IPS-18c (cell line): Measurements from ENCODE around the gene TFR2.

Source experiments
- H3K4me3 ChIP-seq: 2 replicates; pipeline ENCODE4 v1.7.0; 2013; ENCODE audit warnings: low read depth, mild to moderate bottlenecking, low read length, moderate library complexity; ENCODE audit not compliant: insufficient read depth
- H3K9me3 ChIP-seq: one replicate; pipeline ENCODE4 v1.6.1; 2013; ENCODE audit warnings: mild to moderate bottlenecking, low read length, moderate library complexity; ENCODE audit not compliant: control insufficient read depth, insufficient read depth

Gene TFR2

GRCh38 chr7:100604976-100605911 lies 36.1 kb downstream of the TFR2 start:
- Histone ChIP-seq H3K4me3 (peak overlapping the region; percentile 68), H3K9me3 (no peaks in the 10 kb centered on the region)

GRCh38 chr7:100604028-100604975 lies 37.0 kb downstream of the TFR2 start:
- H3K4me3 ChIP-seq = peak overlapping the region; percentile 68
- H3K9me3 ChIP-seq = no peaks in the 10 kb centered on the region

- H3K9me3 ChIP-seq = no peaks in the 10 kb centered on the region
- peak overlapping the region; percentile 63 for H3K4me3 ChIP-seq
Observed at GRCh38 chr7:100603726-100604027, 37.7 kb downstream of the TFR2 start.

GRCh38 chr7:100602889-100603725 lies 38.2 kb downstream of the TFR2 start:
- Histone ChIP-seq H3K4me3 (peak overlapping the region; percentile 63), H3K9me3 (no peaks in the 10 kb centered on the region)

- Histone ChIP-seq H3K9me3 (no peaks in the 10 kb centered on the region), H3K4me3 (no peak overlapping the region; the same call in 1 of the 2 replicates)
Observed at GRCh38 chr7:100600730-100601038, 40.7 kb downstream of the TFR2 start.

GRCh38 chr7:100599911-100600729 lies 41.2 kb downstream of the TFR2 start:
- H3K9me3 ChIP-seq = no peaks in the 10 kb centered on the region
- no peak overlapping the region; the same call in 1 of the 2 replicates for H3K4me3 ChIP-seq

- H3K9me3 ChIP-seq = no peaks in the 10 kb centered on the region
- no peak overlapping the region for H3K4me3 ChIP-seq
Observed at GRCh38 chr7:100598425-100598824, 42.9 kb downstream of the TFR2 start.

- no peaks in the 10 kb centered on the region for H3K9me3 ChIP-seq
- no peak overlapping the region for H3K4me3 ChIP-seq
Observed at GRCh38 chr7:100595188-100595587, 46.2 kb downstream of the TFR2 start.

- no peak overlapping the region for H3K4me3 ChIP-seq
- no peaks in the 10 kb centered on the region for H3K9me3 ChIP-seq
Observed at GRCh38 chr7:100591596-100591995, 49.8 kb downstream of the TFR2 start.

- Histone ChIP-seq H3K9me3 (no peaks in the 10 kb centered on the region), H3K4me3 (no peak overlapping the region; the same call in 1 of the 2 replicates)
Observed at GRCh38 chr7:100590077-100590737, 51.1 kb downstream of the TFR2 start.

GRCh38 chr7:100589341-100589947 lies 51.9 kb downstream of the TFR2 start:
- no peak overlapping the region; the same call in 1 of the 2 replicates for H3K4me3 ChIP-seq
- no peaks in the 10 kb centered on the region for H3K9me3 ChIP-seq

GRCh38 chr7:100588438-100588837 lies 52.9 kb downstream of the TFR2 start:
- H3K4me3 ChIP-seq = no peak overlapping the region
- H3K9me3 ChIP-seq = no peaks in the 10 kb centered on the region

GRCh38 chr7:100586266-100587025 lies 54.9 kb downstream of the TFR2 start, which contains the start of gene FBXO24:
Gene FBXO24, plus strand, starts transcription at chr7:100586328. Its CDS starts 298 bp downstream, at chr7:100586626.
- H3K9me3 ChIP-seq = no peaks in the 10 kb centered on the region
- H3K4me3 ChIP-seq = peak within 1 kb of the TSS; percentile 92

GRCh38 chr7:100585511-100586265 lies 55.7 kb downstream of the TFR2 start, which contains the start of gene LRCH4:
Gene LRCH4, minus strand, starts transcription at chr7:100586129. Its CDS starts 29 bp downstream, at chr7:100586100.
- H3K9me3 ChIP-seq = no peaks in the 10 kb centered on the region
- H3K4me3 ChIP-seq = peak within 1 kb of the TSS; percentile 92
